Body of pancreas (tissue), 4 donors: ENCODE data around the gene POM121L12.

Experiments
- CTCF ChIP-seq, 7 experiments: fragments of 450-650 bp in 4 of 7; fragments of 200-600 bp in 3 of 7; sonication (generic) in 3 of 7; IDR thresholded peaks; one replicate each; pipeline ENCODE4 v1.5.1; 2016 to 2019; ENCODE audit warnings: antibody characterized with exemption in 7 of 7
- POLR2A ChIP-seq, 3 donors: fragments of 450-650 bp; IDR thresholded peaks; one replicate each; pipeline ENCODE4 v1.6.1; 2016; ENCODE audit warnings: antibody characterized with exemption in 3 of 3, mild to moderate bottlenecking in 2 of 3

DNA sequence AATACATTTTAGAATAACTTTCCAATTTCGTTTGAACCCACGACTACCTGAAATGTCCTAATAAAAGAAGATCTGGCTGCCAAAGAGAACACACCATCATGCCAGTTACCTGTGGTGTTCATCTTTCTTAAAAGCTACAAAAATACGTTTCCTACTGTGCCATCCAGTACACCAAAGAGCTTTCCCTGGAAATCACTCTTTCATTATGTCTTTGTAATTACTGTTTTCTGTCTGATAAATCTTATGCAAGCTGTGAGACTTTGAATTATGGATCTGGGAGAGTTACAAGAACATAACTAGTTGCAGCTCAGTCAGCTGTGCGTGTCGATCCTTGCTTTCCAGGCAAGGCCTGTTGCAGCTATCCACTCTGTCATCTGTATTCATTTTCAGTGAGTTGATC is 12.5 kb upstream of the POM121L12 start:
- TF ChIP-seq CTCF (IDR thresholded peaks at IDR 0.05) (no peak), POLR2A (IDR thresholded peaks at IDR 0.05) (no peak)
